GM23248 (cell line): Measurements from ENCODE around the gene DCDC1. TPM values are rescaled to one million over a fixed set of nuclear protein-coding genes. Genes with fewer than 3 reads are reported as not detected.

ENCODE experiments used
- DNase-seq: peaks from one replicate; pipeline ENCODE4 v3.0.0-alpha.2; 2015
- H2AFZ ChIP-seq: fragments of 200-600 bp; sonication (generic); 2 replicates; pipeline ENCODE4 v1.6.1; 2016; ENCODE audit warnings: antibody characterized with exemption
- H3F3A ChIP-seq: fragments of 200-600 bp; sonication (generic); 2 replicates; pipeline ENCODE4 v1.6.1; 2016; ENCODE audit warnings: mild to moderate bottlenecking, antibody characterized with exemption, mixed run types; ENCODE audit not compliant: insufficient read depth
- H3K27ac ChIP-seq: fragments of 200-600 bp; sonication (generic); 2 replicates; pipeline ENCODE4 v1.5.1; 2016; ENCODE audit warnings: mild to moderate bottlenecking
- H3K27me3 ChIP-seq: fragments of 200-600 bp; sonication (generic); replicated peaks from 2 replicates; pipeline ENCODE4 v1.6.1; 2016; ENCODE audit warnings: mild to moderate bottlenecking; ENCODE audit not compliant: insufficient read depth
- H3K36me3 ChIP-seq: fragments of 200-600 bp; sonication (generic); 2 replicates; pipeline ENCODE4 v1.6.1; 2016; ENCODE audit warnings: low read depth, mild to moderate bottlenecking
- H3K4me1 ChIP-seq: fragments of 200-600 bp; sonication (generic); 2 replicates; pipeline ENCODE4 v1.6.1; 2016; ENCODE audit warnings: mild to moderate bottlenecking; ENCODE audit not compliant: insufficient read depth
- H3K4me2 ChIP-seq: fragments of 200-600 bp; sonication (generic); one replicate; pipeline ENCODE4 v1.6.1; 2016; ENCODE audit warnings: mild to moderate bottlenecking; ENCODE audit not compliant: unreplicated experiment
- H3K4me3 ChIP-seq: fragments of 200-600 bp; sonication (generic); 2 replicates; pipeline ENCODE4 v1.5.1; 2016; ENCODE audit warnings: mild to moderate bottlenecking
- H3K79me2 ChIP-seq: fragments of 200-600 bp; sonication (generic); 2 replicates; pipeline ENCODE4 v1.6.1; 2016; ENCODE audit warnings: mild to moderate bottlenecking; ENCODE audit not compliant: insufficient read depth
- H3K9ac ChIP-seq: fragments of 200-600 bp; sonication (generic); 2 replicates; pipeline ENCODE4 v1.6.1; 2016; ENCODE audit warnings: mild to moderate bottlenecking
- H3K9me2 ChIP-seq: fragments of 200-600 bp; sonication (generic); 2 replicates; pipeline ENCODE4 v1.6.1; 2016; ENCODE audit warnings: mixed run types, mild to moderate bottlenecking, moderate library complexity; ENCODE audit not compliant: insufficient read depth
- H3K9me3 ChIP-seq: fragments of 200-600 bp; sonication (generic); one replicate; pipeline ENCODE4 v1.6.1; 2017; ENCODE audit warnings: low read depth
- H4K20me1 ChIP-seq: fragments of 200-600 bp; sonication (generic); 2 replicates; pipeline ENCODE4 v1.6.0; 2016; ENCODE audit not compliant: insufficient read depth
- EZH2 ChIP-seq: fragments of 200-600 bp; sonication (generic); IDR thresholded peaks from 2 replicates; pipeline ENCODE4 v1.6.1; 2018; ENCODE audit warnings: antibody characterized with exemption, mild to moderate bottlenecking; ENCODE audit not compliant: insufficient read depth, poor library complexity, severe bottlenecking
- EZH2phosphoT487 ChIP-seq: fragments of 200-600 bp; sonication (generic); IDR thresholded peaks from 2 replicates; pipeline ENCODE4 v1.6.1; 2018; ENCODE audit warnings: antibody characterized with exemption, moderate library complexity, mild to moderate bottlenecking, low read depth; ENCODE audit not compliant: insufficient read depth
- WGBS, 2 experiments: methylation state at CpG; one replicate each; pipeline ENCODE4 v1.1.6; 2015 to 2017; ENCODE audit warnings: low lambda C conversion rate in 2 of 2, low coverage in 1 of 2; ENCODE audit errors: missing lambda C conversion rate in 2 of 2; 5-methylcytosine and 5-hydroxymethylcytosine counted together
- in situ Hi-C: fragments of 300-500 bp; cut with MboI; formaldehyde crosslinking; loops from 2 replicates; pipeline ENCODE4 v1.15.0; 2020
- polyA plus RNA-seq: library from polyadenylated mRNA; unstranded; fragments of >200 nt; fragmentation: Nextera tagmentation; extraction: Ambion mirVana; gene quantifications from 2 replicates; pipeline ENCODE4 v1.2.1, GENCODE V29; 2016
- total RNA-seq: library from RNA; depleted of rRNA; stranded (reverse); fragments of >200 nt; shearing (Covaris generic); gene quantifications from 2 replicates; pipeline ENCODE4 v1.2.3, GENCODE V29; 2014

The DCDC1 gene
- total and polyA plus RNA-seq, 2 experiments from 2014 or later: not detected

DNA sequence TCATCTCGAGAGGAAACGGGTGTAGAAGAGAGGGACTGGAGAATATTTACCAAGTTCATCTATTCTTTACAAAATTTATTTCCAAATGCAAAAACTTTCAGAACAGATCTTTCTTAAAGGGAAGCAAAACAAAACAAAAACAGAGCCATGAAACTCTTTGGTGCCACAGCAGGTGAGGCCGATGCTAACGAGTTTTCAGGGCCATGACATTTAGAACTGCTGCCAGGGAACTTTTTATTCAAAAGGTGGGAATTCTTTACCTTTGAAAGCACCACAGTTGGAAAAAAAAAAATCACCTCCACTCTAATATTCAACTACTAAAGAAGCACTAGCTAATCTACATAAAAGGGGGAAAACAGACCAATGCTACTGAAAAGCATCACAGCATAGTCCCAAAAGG, 230.1 kb downstream of the DCDC1 start:
- in situ Hi-C loops: no loop called here
- no peak overlapping the region for H3K9ac ChIP-seq
- H3K79me2 ChIP-seq: no peaks in the 10 kb centered on the region
- H3K4me2 ChIP-seq: no peak overlapping the region
- H4K20me1 ChIP-seq: no peaks in the 10 kb centered on the region
- H2AFZ ChIP-seq: no peak overlapping the region
- TF ChIP-seq EZH2 (no peak), EZH2phosphoT487 (no peak)
- H3K27me3 ChIP-seq: no peaks in the 10 kb centered on the region
- DNase-seq: no peak
- WGBS, 2 experiments: 0 to 7% methylated on average over 4 of the region's 4 CpGs
- H3K9me3 ChIP-seq: no peaks in the 10 kb centered on the region
- H3K9me2 ChIP-seq: no peaks in the 10 kb centered on the region
- no peaks in the 10 kb centered on the region for H3K36me3 ChIP-seq
- no peak overlapping the region for H3K4me3 ChIP-seq
- H3K27ac ChIP-seq: no peak overlapping the region
- H3F3A ChIP-seq: no peaks in the 10 kb centered on the region
- no peaks in the 10 kb centered on the region for H3K4me1 ChIP-seq

- H3K9me2 ChIP-seq: no peaks in the 10 kb centered on the region
- 5 to 6% methylated on average over 6 of the region's 6 CpGs for WGBS, 2 experiments
- DNase-seq: no peak
- no peaks in the 10 kb centered on the region for H3K9me3 ChIP-seq
- H3K4me1 ChIP-seq: no peaks in the 10 kb centered on the region
- no peak overlapping the region for H3K4me2 ChIP-seq
- no peak overlapping the region for H3K9ac ChIP-seq
- H3K4me3 ChIP-seq: no peak overlapping the region
- no peaks in the 10 kb centered on the region for H3F3A ChIP-seq
- no peaks in the 10 kb centered on the region for H3K36me3 ChIP-seq
- no peaks in the 10 kb centered on the region for H4K20me1 ChIP-seq
- H3K79me2 ChIP-seq: no peaks in the 10 kb centered on the region
- no peaks in the 10 kb centered on the region; the same call in 1 of the 2 replicates for H3K27me3 ChIP-seq
- in situ Hi-C loops: no loop called here
- no peak overlapping the region for H2AFZ ChIP-seq
- no peak for TF ChIP-seq EZH2phosphoT487
- TF ChIP-seq EZH2: no peak
- no peak overlapping the region for H3K27ac ChIP-seq
Measured at GRCh38 chr11:31132531-31133421, 236.8 kb downstream of the DCDC1 start.

DNA sequence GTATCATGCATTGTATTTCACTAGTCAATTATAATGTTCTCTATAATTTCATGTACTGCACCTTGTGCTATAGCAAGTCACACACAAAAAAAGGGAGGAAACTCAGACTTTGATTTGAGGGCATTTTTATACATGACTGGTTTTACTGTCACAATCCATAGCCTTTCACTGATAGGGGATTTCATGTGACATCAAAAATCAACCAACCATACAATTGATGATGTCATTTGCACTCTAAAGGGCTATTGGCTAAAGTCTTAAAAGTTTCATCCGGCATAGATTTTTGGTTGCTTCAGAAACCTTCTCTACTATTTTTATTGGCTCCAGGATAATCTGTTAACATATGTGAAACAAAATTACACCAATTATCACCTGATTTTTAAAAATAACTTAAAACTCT, 237.8 kb downstream of the DCDC1 start:
- no peaks in the 10 kb centered on the region for H3K4me1 ChIP-seq
- H3K9ac ChIP-seq: no peak overlapping the region
- H3K27ac ChIP-seq: no peak overlapping the region
- no peaks in the 10 kb centered on the region for H3F3A ChIP-seq
- DNase-seq: no peak
- 0 to 3% methylated on average over 1 of the region's 1 CpG for WGBS, 2 experiments
- no peaks in the 10 kb centered on the region; the same call in 1 of the 2 replicates for H3K27me3 ChIP-seq
- H3K4me3 ChIP-seq: no peak overlapping the region
- no peaks in the 10 kb centered on the region for H3K36me3 ChIP-seq
- H3K4me2 ChIP-seq: no peak overlapping the region
- no peaks in the 10 kb centered on the region for H4K20me1 ChIP-seq
- no peaks in the 10 kb centered on the region for H3K9me2 ChIP-seq
- in situ Hi-C loops: no loop called here
- no peak overlapping the region for H2AFZ ChIP-seq
- TF ChIP-seq EZH2phosphoT487 (no peak), EZH2 (no peak)
- no peaks in the 10 kb centered on the region for H3K79me2 ChIP-seq
- no peaks in the 10 kb centered on the region for H3K9me3 ChIP-seq

DNA sequence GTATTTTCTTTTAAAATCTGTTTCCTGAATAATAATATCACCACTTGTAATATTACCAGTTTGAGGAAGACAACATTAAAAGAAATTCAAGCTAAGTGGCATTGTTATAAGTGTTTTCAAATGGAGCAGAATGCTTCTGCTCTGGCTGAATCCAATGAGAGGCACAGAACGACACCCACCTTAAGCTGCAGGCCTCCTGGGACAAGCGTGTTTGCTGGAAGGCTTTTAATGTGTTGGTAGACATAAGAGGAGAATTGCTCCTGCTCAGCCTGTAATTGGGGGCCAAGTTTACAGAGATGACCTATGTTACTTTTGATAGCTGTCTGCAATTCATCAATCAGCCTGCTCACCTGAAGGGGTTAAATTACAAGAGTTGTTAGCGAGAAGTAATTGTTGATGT, 242.2 kb downstream of the DCDC1 start:
- Histone ChIP-seq H3K9me3 (no peaks in the 10 kb centered on the region), H3K27ac (no peak overlapping the region), H3F3A (no peaks in the 10 kb centered on the region), H3K79me2 (no peaks in the 10 kb centered on the region), H3K9ac (no peak overlapping the region), H2AFZ (no peak overlapping the region), H3K27me3 (no peaks in the 10 kb centered on the region), H3K9me2 (no peaks in the 10 kb centered on the region), H3K4me3 (no peak overlapping the region), H3K36me3 (no peaks in the 10 kb centered on the region), H4K20me1 (no peaks in the 10 kb centered on the region), H3K4me2 (no peak overlapping the region), H3K4me1 (no peaks in the 10 kb centered on the region)
- 19 to 23% methylated on average over 3 of the region's 3 CpGs for WGBS, 2 experiments
- no peak for DNase-seq
- in situ Hi-C loops: no loop called here
- TF ChIP-seq EZH2: no peak
- no peak for TF ChIP-seq EZH2phosphoT487
